Nephron progenitor cell (in vitro differentiated cells): ENCODE measurements around the gene SBF1.
"Not testable (repeated sequence)": the region's sequence is repeated elsewhere in the genome, so short reads cannot be mapped to it uniquely, and the experiment has no call there.

Experiments used
- DNase-seq: peaks from one replicate; pipeline ENCODE4 v3.0.0; 2021
- H3K27ac Mint-ChIP-seq: 2 replicates; pipeline ENCODE4 v1.8.0; 2021; ENCODE audit warnings: mild to moderate bottlenecking, moderate library complexity, mixed read lengths
- H3K27me3 Mint-ChIP-seq: 2 replicates; pipeline ENCODE4 v1.8.0; 2021; ENCODE audit warnings: mild to moderate bottlenecking, low read depth, mixed read lengths; ENCODE audit not compliant: poor library complexity
- H3K36me3 Mint-ChIP-seq: 2 replicates; pipeline ENCODE4 v1.8.0; 2021; ENCODE audit warnings: low read depth, mixed read lengths
- H3K4me1 Mint-ChIP-seq: 2 replicates; pipeline ENCODE4 v1.8.0; 2021; ENCODE audit warnings: mixed read lengths
- H3K4me3 Mint-ChIP-seq: 2 replicates; pipeline ENCODE4 v1.8.0; 2021; ENCODE audit warnings: mild to moderate bottlenecking, moderate library complexity, mixed read lengths
- H3K9me3 Mint-ChIP-seq: 2 replicates; pipeline ENCODE4 v1.8.0; 2021; ENCODE audit warnings: mild to moderate bottlenecking, moderate library complexity, mixed read lengths
- TF ChIP-seq, protein P1 (sequence below): fragments of 200-600 bp; sonication (generic); IDR thresholded peaks from 2 replicates; pipeline ENCODE4 v1.5.0; 2021; ENCODE audit warnings: antibody characterized with exemption

Gene SBF1

DNA sequence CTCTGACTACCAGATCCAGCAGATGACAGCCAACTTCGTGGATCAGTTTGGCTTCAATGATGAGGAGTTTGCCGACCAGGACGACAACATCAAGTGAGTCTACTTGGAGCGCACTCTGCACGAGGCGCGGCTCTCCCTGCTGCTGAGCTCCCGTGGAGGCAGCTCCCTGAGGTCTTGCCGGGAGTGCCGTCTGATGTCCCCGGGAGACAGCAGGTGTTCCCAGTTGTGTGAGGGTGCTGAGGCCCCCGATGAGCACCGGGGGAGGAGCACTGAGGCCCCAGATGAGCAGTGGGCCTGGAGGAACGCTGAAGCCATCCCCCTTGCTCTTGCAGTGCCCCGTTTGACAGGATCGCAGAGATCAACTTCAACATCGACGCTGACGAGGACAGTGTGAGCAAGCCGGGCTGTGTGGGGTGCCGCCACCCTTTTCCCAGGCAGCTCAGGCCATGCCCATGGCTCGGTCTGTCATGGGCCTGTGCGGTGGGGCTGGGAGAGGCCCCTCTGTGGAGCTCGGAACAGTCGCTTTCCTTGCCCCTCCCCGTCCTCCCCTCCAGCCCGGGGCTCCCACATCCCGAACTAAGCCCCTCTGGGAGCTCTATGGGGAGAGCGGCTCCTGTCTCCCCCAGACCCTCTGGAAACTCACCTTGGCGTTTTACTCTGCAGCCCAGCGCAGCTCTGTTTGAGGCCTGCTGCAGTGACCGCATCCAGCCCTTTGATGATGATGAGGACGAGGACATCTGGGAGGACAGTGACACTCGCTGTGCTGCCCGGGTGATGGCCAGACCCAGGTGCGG lies 37.1 kb downstream of the SBF1 start:
- TF ChIP-seq, protein P1, sequence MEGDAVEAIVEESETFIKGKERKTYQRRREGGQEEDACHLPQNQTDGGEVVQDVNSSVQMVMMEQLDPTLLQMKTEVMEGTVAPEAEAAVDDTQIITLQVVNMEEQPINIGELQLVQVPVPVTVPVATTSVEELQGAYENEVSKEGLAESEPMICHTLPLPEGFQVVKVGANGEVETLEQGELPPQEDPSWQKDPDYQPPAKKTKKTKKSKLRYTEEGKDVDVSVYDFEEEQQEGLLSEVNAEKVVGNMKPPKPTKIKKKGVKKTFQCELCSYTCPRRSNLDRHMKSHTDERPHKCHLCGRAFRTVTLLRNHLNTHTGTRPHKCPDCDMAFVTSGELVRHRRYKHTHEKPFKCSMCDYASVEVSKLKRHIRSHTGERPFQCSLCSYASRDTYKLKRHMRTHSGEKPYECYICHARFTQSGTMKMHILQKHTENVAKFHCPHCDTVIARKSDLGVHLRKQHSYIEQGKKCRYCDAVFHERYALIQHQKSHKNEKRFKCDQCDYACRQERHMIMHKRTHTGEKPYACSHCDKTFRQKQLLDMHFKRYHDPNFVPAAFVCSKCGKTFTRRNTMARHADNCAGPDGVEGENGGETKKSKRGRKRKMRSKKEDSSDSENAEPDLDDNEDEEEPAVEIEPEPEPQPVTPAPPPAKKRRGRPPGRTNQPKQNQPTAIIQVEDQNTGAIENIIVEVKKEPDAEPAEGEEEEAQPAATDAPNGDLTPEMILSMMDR: no peak
- Mint-ChIP-seq H3K27me3 (no peaks in the 10 kb centered on the region), H3K9me3 (no peaks in the 10 kb centered on the region), H3K36me3 (no peaks in the 10 kb centered on the region), H3K27ac (no peak overlapping the region), H3K4me3 (no peak overlapping the region), H3K4me1 (no peaks in the 10 kb centered on the region)
- DNase-seq: no peak

DNA sequence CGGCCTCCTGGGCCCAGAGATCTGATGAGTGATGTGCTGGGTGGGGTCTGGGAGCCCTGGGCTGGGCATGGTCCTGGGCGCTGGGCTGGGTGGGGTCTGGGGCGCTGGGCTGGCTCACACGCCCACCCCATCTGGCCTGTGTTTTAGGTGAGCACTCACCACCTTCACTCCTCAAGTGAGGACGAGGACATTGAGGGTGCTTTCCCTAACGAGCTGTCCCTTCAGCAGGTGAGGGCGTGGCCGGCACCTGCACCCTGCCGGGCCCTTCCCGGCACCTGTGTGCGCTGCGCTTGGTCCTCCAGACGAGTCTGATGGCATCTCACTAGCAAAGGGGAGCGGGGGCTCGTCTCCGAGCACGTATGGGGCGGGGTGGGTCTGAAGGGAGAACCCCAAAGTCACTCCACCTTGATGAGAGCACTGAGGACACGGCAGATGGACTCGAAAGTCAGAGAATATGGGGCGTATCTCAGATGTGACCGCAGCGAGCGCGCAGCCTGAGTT lies 37.9 kb downstream of the SBF1 start:
- Mint-ChIP-seq H3K27me3 (no peaks in the 10 kb centered on the region), H3K27ac (no peak overlapping the region), H3K4me3 (no peak overlapping the region), H3K4me1 (no peaks in the 10 kb centered on the region), H3K9me3 (no peaks in the 10 kb centered on the region), H3K36me3 (peaks cover under 1% of the 10 kb centered on the region)
- TF ChIP-seq, protein P1: no peak
- no peak for DNase-seq

DNA sequence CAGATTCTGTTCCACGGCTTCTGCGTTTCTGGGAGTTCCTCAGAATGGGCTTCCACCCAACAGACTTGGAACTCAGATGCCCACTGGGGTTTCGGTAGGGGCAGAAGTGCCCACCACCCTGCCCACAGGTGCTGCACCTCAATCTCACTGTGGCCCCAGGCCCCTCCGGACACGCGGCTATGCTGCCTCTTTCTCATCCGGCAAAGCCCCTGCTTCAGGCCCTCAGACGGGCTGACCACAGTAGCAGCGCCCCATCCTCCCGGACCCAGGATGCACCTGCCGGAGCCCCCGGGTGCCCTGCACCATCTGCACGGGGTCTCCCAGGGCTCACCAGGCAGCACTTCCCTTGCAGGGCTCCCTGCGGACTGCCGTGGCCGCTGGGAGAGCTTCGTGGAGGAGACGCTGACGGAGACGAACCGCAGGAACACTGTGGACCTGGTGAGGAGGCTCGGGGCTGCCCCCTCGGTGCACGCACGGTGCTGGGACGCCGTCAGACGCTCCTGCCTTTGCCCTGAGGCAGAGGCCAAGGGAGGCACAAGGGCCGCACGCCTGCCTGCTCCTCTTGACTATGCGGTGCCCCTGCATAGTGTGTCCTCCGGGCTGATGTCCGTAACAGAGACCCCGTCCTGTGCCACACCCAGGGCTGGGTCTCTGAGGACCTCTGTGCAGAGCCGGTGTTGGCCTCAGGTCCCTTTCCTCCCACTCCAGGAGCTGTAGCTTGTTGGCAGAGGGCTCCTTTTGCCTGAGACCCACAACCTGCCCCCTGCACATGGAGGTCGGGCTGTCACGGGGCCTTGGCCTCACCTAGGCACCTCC lies 38.6 kb downstream of the SBF1 start:
- H3K4me3 Mint-ChIP-seq: no peak overlapping the region
- H3K27ac Mint-ChIP-seq: no peak overlapping the region
- H3K4me1 Mint-ChIP-seq: no peaks in the 10 kb centered on the region
- H3K27me3 Mint-ChIP-seq: no peaks in the 10 kb centered on the region
- TF ChIP-seq, protein P1: no peak
- H3K9me3 Mint-ChIP-seq: no peaks in the 10 kb centered on the region
- no peak for DNase-seq
- peaks cover 7% of the 10 kb centered on the region for H3K36me3 Mint-ChIP-seq

DNA sequence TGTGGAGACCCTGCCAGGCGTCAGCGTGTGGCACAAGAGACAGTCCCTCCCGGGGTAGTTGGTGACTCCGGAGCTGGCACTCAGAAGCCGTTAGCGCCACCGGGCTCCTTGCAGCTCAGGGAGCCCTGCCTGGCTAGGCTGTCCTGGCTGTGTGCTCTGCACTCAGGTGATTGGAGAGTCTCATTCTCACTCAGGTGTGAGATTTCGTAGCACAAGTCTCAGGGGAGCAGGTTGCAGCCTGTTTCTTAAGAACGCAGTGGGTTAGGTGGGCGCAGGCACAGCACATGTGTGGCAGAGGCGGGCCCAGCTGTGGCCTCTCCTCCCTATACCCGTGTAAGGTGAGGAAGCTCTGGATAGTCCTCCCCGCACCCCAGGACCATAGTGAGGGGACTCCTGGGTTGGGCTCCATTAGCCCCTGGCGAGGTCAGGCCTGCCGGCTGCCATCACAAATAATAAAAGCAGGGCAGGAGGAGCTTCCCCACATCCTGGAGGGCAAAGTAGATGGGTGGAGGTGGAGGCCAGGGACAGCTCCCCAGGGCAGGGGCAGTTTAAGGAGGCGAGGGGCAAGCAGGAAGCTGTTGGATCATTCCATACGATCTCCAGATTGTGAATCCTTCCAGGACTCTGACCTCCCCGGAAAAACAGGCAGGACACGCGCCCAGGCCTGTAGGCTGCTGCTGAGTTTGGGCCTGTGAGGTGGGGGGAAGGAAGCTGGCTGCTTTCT lies 39.4 kb downstream of the SBF1 start:
- Mint-ChIP-seq H3K4me1 (no peaks in the 10 kb centered on the region), H3K9me3 (no peaks in the 10 kb centered on the region), H3K4me3 (no peak overlapping the region), H3K27ac (no peak overlapping the region), H3K27me3 (no peaks in the 10 kb centered on the region), H3K36me3 (peaks cover 11% of the 10 kb centered on the region)
- DNase-seq: no peak
- TF ChIP-seq, protein P1: no peak

DNA sequence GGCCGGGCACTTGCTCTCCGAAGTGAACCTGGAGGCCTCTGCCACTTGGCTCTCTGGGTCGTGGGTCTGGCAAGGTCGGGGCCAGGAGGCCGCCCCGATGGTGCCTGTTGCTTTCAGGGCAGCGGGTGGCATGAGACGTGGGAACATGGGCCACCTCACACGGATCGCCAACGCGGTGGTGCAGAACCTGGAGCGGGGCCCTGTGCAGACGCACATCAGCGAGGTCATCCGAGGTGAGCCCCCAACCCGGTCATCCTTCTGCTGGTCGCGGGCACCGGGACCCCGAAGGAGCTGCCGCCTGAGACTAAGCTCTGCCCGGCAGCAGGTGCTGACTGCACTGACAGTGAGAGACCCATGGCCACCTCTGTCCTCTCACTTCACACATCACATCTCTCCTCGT lies 40.0 kb downstream of the SBF1 start:
- TF ChIP-seq, protein P1: no peak
- no peak overlapping the region for H3K27ac Mint-ChIP-seq
- peaks cover 16% of the 10 kb centered on the region for H3K36me3 Mint-ChIP-seq
- no peaks in the 10 kb centered on the region for H3K9me3 Mint-ChIP-seq
- DNase-seq: no peak
- H3K4me3 Mint-ChIP-seq: no peak overlapping the region
- no peaks in the 10 kb centered on the region for H3K4me1 Mint-ChIP-seq
- no peaks in the 10 kb centered on the region for H3K27me3 Mint-ChIP-seq

DNA sequence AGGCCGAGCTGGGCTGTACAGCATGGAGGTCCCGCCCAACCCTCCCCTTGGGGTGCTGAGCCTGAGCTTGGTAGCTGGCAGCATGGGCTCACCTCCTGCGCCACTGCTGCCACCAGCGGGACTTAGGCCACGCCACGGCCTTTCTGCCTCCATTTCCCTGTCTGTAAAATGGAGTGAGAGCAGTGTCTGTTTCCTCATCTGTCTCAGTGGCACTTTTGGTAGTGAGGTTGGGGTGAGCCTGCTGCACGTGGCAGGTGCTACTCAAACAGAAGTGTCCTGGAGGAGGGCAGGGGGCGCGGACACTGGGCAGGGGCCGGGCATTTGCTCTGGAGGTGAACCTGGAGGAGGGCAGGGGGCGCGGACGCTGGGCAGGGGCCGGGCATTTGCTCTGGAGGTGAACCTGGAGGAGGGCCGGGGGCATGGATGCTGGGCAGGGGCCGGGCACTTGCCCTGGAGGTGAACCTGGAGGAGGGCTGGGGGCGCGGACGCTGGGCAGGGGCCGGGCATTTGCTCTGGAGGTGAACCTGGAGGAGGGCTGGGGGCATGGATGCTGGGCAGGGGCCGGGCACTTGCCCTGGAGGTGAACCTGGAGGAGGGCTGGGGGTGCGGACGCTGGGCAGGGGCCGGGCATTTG lies 41.8 kb downstream of the SBF1 start:
- H3K36me3 Mint-ChIP-seq: peaks cover 35% of the 10 kb centered on the region
- not testable (repeated sequence) for H3K27ac Mint-ChIP-seq, H3K4me3 Mint-ChIP-seq, H3K4me1 Mint-ChIP-seq, H3K9me3 Mint-ChIP-seq, DNase-seq, H3K27me3 Mint-ChIP-seq
